H9 (cell line): ENCODE measurements around the gene FBXO40. TPM values are rescaled to one million over a fixed set of nuclear protein-coding genes. Genes with fewer than 3 reads are reported as not detected.
A peak's percentile ranks its signal among the peaks of the same experiment; 100 is the strongest.
"Not testable (repeated sequence)": the region's sequence is repeated elsewhere in the genome, so short reads cannot be mapped to it uniquely, and the experiment has no call there.

Experiments used
- DNase-seq: peaks from one replicate; pipeline ENCODE4 v3.0.0-alpha.2; 2017
- H2AFZ ChIP-seq: one replicate; pipeline ENCODE4 v1.6.1; 2013; ENCODE audit warnings: mild to moderate bottlenecking, low read length, control low read depth, moderate library complexity
- H2AK5ac ChIP-seq: 2 replicates; pipeline ENCODE4 v1.6.1; 2013; ENCODE audit warnings: low read length, control low read depth, mixed read lengths; ENCODE audit not compliant: insufficient read length
- H2BK120ac ChIP-seq: one replicate; pipeline ENCODE4 v1.6.1; 2013; ENCODE audit warnings: low read depth, mild to moderate bottlenecking, low read length, control low read depth, inconsistent platforms; ENCODE audit not compliant: poor library complexity, severe bottlenecking
- H2BK12ac ChIP-seq: 2 replicates; pipeline ENCODE4 v1.6.1; 2013; ENCODE audit warnings: low read length, control low read depth, mixed read lengths, low read depth; ENCODE audit not compliant: insufficient read length
- H2BK15ac ChIP-seq: 2 replicates; pipeline ENCODE4 v1.6.1; 2013; ENCODE audit warnings: low read depth, low read length, control low read depth
- H2BK20ac ChIP-seq: one replicate; pipeline ENCODE4 v1.6.1; 2013; ENCODE audit warnings: low read depth, mild to moderate bottlenecking, low read length, control low read depth, inconsistent platforms; ENCODE audit not compliant: poor library complexity, severe bottlenecking
- H2BK5ac ChIP-seq: 2 replicates; pipeline ENCODE4 v1.6.1; 2013; ENCODE audit warnings: low read length, control low read depth, mixed read lengths; ENCODE audit not compliant: insufficient read length
- H3K14ac ChIP-seq: 2 replicates; pipeline ENCODE4 v1.6.1; 2013; ENCODE audit warnings: low read length, control low read depth; ENCODE audit not compliant: insufficient read depth
- H3K18ac ChIP-seq: 2 replicates; pipeline ENCODE4 v1.6.1; 2013; ENCODE audit warnings: low read depth, mild to moderate bottlenecking, mixed read lengths, low read length, control low read depth; ENCODE audit not compliant: insufficient read length
- H3K23ac ChIP-seq: 2 replicates; pipeline ENCODE4 v1.6.1; 2013; ENCODE audit warnings: low read length, control low read depth, mixed read lengths, low read depth; ENCODE audit not compliant: insufficient read length
- H3K23me2 ChIP-seq: 2 replicates; pipeline ENCODE4 v1.6.1; 2013; ENCODE audit warnings: low read depth, mild to moderate bottlenecking, mixed read lengths, low read length, control low read depth; ENCODE audit not compliant: insufficient read length, poor library complexity, severe bottlenecking
- H3K27ac ChIP-seq: 2 replicates; pipeline ENCODE4 v1.5.1; 2013; ENCODE audit warnings: low read length, control low read depth, mixed read lengths, low read depth; ENCODE audit not compliant: insufficient read length
- H3K27me3 ChIP-seq: 2 replicates; pipeline ENCODE4 v1.6.1; 2013; ENCODE audit warnings: low read length, control low read depth, inconsistent platforms; ENCODE audit not compliant: insufficient read depth
- H3K4ac ChIP-seq: 2 replicates; pipeline ENCODE4 v1.6.1; 2013; ENCODE audit warnings: low read depth, mild to moderate bottlenecking, control low read depth, inconsistent platforms, low read length, moderate library complexity
- H3K4me1 ChIP-seq: 2 replicates; pipeline ENCODE4 v1.6.1; 2013; ENCODE audit warnings: low read length, control low read depth, inconsistent platforms; ENCODE audit not compliant: insufficient read depth
- H3K4me2 ChIP-seq: 2 replicates; pipeline ENCODE4 v1.6.1; 2013; ENCODE audit warnings: low read length, control low read depth, mixed read lengths; ENCODE audit not compliant: insufficient read length, insufficient read depth
- H3K56ac ChIP-seq: 2 replicates; pipeline ENCODE4 v1.6.1; 2013; ENCODE audit warnings: low read depth, mild to moderate bottlenecking, mixed read lengths, low read length, control low read depth; ENCODE audit not compliant: insufficient read length
- H3K79me1 ChIP-seq: 2 replicates; pipeline ENCODE4 v1.6.1; 2013; ENCODE audit warnings: low read depth, mild to moderate bottlenecking, moderate library complexity, low read length, control low read depth, inconsistent platforms; ENCODE audit not compliant: insufficient read depth, poor library complexity, severe bottlenecking
- H3K79me2 ChIP-seq: 2 replicates; pipeline ENCODE4 v1.6.1; 2013; ENCODE audit warnings: low read length, control low read depth, inconsistent platforms; ENCODE audit not compliant: insufficient read depth
- H3K9ac ChIP-seq: 2 replicates; pipeline ENCODE4 v1.6.1; 2013; ENCODE audit warnings: low read length, control low read depth, mixed read lengths; ENCODE audit not compliant: insufficient read length; ENCODE audit errors: extremely low read depth
- H3K9me3 ChIP-seq: one replicate; pipeline ENCODE4 v1.6.1; 2013; ENCODE audit warnings: low read depth, low read length, inconsistent platforms; ENCODE audit not compliant: control insufficient read depth
- H3T11ph ChIP-seq: one replicate; pipeline ENCODE4 v1.6.1; 2013; ENCODE audit warnings: mild to moderate bottlenecking, low read length, control low read depth, inconsistent platforms
- H4K20me1 ChIP-seq: one replicate; pipeline ENCODE4 v1.6.1; 2013; ENCODE audit not compliant: control insufficient read depth, insufficient read length, insufficient read depth
- H4K5ac ChIP-seq: 2 replicates; pipeline ENCODE4 v1.6.1; 2013; ENCODE audit warnings: low read depth, mild to moderate bottlenecking, mixed read lengths, low read length, control low read depth; ENCODE audit not compliant: insufficient read length
- H4K8ac ChIP-seq: replicated peaks from 2 replicates; pipeline ENCODE4 v1.6.1; 2013; ENCODE audit warnings: low read length, control low read depth, mixed read lengths, low read depth; ENCODE audit not compliant: insufficient read length
- H4K91ac ChIP-seq: 2 replicates; pipeline ENCODE4 v1.6.1; 2013; ENCODE audit warnings: low read depth, mild to moderate bottlenecking, moderate library complexity, mixed read lengths, low read length, control low read depth; ENCODE audit not compliant: insufficient read length
- H3K27ac Mint-ChIP-seq, 3 experiments: 2 replicates in 2 of 3; 3 replicates in 1 of 3; pipeline ENCODE4 v1.8.0; 2020 to 2021; ENCODE audit warnings: mixed read lengths in 3 of 3, mild to moderate bottlenecking in 1 of 3, moderate library complexity in 1 of 3
- H3K27me3 Mint-ChIP-seq: 2 replicates; pipeline ENCODE4 v1.8.0; 2021; ENCODE audit warnings: low read depth, mild to moderate bottlenecking, moderate library complexity, mixed read lengths
- H3K36me3 Mint-ChIP-seq, 3 experiments: 2 replicates in 2 of 3; 3 replicates in 1 of 3; pipeline ENCODE4 v1.8.0; 2020 to 2021; ENCODE audit warnings: low read depth in 3 of 3, mixed read lengths in 3 of 3; ENCODE audit not compliant: insufficient read depth in 1 of 3
- H3K4me1 Mint-ChIP-seq, 2 experiments: 2 replicates each; pipeline ENCODE4 v1.8.0; 2020; ENCODE audit warnings: mixed read lengths in 2 of 2
- H3K4me3 Mint-ChIP-seq, 2 experiments: 2 replicates in 1 of 2; 3 replicates in 1 of 2; pipeline ENCODE4 v1.8.0; 2020 to 2021; ENCODE audit warnings: mild to moderate bottlenecking in 2 of 2, mixed read lengths in 2 of 2, moderate library complexity in 1 of 2
- H3K9me3 Mint-ChIP-seq, 2 experiments: 2 replicates in 1 of 2; 3 replicates in 1 of 2; pipeline ENCODE4 v1.8.0; 2020; ENCODE audit warnings: mild to moderate bottlenecking in 2 of 2, mixed read lengths in 2 of 2, moderate library complexity in 1 of 2
- WGBS: extraction: QIAGEN DNeasy Blood & Tissue Kit; methylation state at CpG from one replicate; pipeline ENCODE4 v1.1.7; 2013; ENCODE audit warnings: missing lambda C conversion rate, low lambda C conversion rate, mixed read lengths; ENCODE audit not compliant: insufficient read length; ENCODE audit errors: extremely low coverage; 5-methylcytosine and 5-hydroxymethylcytosine counted together
- total RNA-seq: library from RNA; stranded (reverse); gene quantifications from 2 replicates; pipeline ENCODE4 v1.2.1, GENCODE V29; 2021
- TF ChIP-seq, protein P1 (sequence below): fragments of 200-600 bp; sonication (generic); conservative IDR thresholded peaks from 3 replicates; pipeline ENCODE4 v1.8.0; 2021; ENCODE audit warnings: antibody characterized with exemption, mild to moderate bottlenecking

FBXO40 gene
- total RNA-seq, 1 experiment from 2014 or later, result 0.04 TPM

DNA sequence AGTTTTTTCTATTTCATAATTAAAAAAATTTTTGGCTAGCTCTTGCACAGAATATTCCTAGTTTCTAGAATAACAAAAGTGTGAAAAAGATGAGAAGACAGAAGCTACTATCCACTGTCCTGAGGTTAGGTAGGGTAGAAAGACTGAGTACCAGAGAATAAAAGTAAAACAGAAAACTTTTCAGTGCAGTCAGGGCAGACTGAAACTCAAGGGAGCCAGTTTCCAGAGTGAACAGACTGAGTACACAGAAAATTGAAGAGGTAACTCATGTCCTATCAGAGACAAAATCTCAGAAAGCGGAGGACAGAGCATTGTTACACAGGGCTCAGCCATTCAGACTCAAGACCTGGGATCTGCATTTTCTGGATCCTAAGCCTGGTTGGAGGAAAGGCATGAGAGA is 8.8 kb upstream of the FBXO40 start:
- Mint-ChIP-seq H3K27ac (peak overlapping the region in 2 of 3 experiments; percentile 34 to 44; a peak in 1 of 7 replicates), H3K27me3 (0 out of 2 replicates have a peak, but pooled peaks cover 2% of the 10 kb centered on the region), H3K4me3 (no peak overlapping the region), H3K4me1 (peaks cover 5 to 7% of the 10 kb centered on the region in 2 experiments; a peak in 3 of 4 replicates), H3K36me3 (no peaks in the 10 kb centered on the region; a peak in 2 of 7 replicates), H3K9me3 (no peaks in the 10 kb centered on the region)
- H3K56ac ChIP-seq, result no peak overlapping the region
- H3K27me3 ChIP-seq, result no peaks in the 10 kb centered on the region
- no peak overlapping the region for H3K4me2 ChIP-seq
- no peaks in the 10 kb centered on the region for H3K79me1 ChIP-seq
- H3K18ac ChIP-seq, result no peak overlapping the region
- H3K27ac ChIP-seq, result no peak overlapping the region
- H2BK20ac ChIP-seq, result no peak overlapping the region
- H4K8ac ChIP-seq, result no peak overlapping the region
- H2BK5ac ChIP-seq, result no peak overlapping the region
- H3K14ac ChIP-seq, result no peak overlapping the region
- no peak overlapping the region for H2AK5ac ChIP-seq
- H3K79me2 ChIP-seq, result no peaks in the 10 kb centered on the region
- H3K9ac ChIP-seq, result no peak overlapping the region
- TF ChIP-seq, protein P1, sequence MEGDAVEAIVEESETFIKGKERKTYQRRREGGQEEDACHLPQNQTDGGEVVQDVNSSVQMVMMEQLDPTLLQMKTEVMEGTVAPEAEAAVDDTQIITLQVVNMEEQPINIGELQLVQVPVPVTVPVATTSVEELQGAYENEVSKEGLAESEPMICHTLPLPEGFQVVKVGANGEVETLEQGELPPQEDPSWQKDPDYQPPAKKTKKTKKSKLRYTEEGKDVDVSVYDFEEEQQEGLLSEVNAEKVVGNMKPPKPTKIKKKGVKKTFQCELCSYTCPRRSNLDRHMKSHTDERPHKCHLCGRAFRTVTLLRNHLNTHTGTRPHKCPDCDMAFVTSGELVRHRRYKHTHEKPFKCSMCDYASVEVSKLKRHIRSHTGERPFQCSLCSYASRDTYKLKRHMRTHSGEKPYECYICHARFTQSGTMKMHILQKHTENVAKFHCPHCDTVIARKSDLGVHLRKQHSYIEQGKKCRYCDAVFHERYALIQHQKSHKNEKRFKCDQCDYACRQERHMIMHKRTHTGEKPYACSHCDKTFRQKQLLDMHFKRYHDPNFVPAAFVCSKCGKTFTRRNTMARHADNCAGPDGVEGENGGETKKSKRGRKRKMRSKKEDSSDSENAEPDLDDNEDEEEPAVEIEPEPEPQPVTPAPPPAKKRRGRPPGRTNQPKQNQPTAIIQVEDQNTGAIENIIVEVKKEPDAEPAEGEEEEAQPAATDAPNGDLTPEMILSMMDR, result no peak
- no peak overlapping the region for H2BK120ac ChIP-seq
- H3K23ac ChIP-seq, result no peak overlapping the region
- H4K91ac ChIP-seq, result no peak overlapping the region
- H4K20me1 ChIP-seq, result no peaks in the 10 kb centered on the region
- H2BK12ac ChIP-seq, result no peak overlapping the region
- H3K23me2 ChIP-seq, result no peaks in the 10 kb centered on the region
- WGBS, result no CpG with 5 or more reads among the region's 1 CpG
- no peak overlapping the region for H4K5ac ChIP-seq
- no peaks in the 10 kb centered on the region for H3K4me1 ChIP-seq
- H3T11ph ChIP-seq, result no peak overlapping the region
- no peak for DNase-seq
- no peaks in the 10 kb centered on the region for H3K9me3 ChIP-seq
- H2AFZ ChIP-seq, result no peak overlapping the region
- H3K4ac ChIP-seq, result no peak overlapping the region
- no peak overlapping the region for H2BK15ac ChIP-seq

GRCh38 chr3:121593806-121594205 is 627 bp downstream of the FBXO40 start:
- not testable (repeated sequence) for H3K79me1 ChIP-seq, H4K8ac ChIP-seq, H3K9me3 ChIP-seq, H2BK12ac ChIP-seq, H3K9me3 Mint-ChIP-seq, H3K23ac ChIP-seq, H2BK15ac ChIP-seq, H4K91ac ChIP-seq, H4K20me1 ChIP-seq, H3K14ac ChIP-seq, H3K27me3 Mint-ChIP-seq, H3K4ac ChIP-seq, H2AFZ ChIP-seq, DNase-seq, H3K9ac ChIP-seq, H4K5ac ChIP-seq, H3K56ac ChIP-seq, H3K27me3 ChIP-seq, H2BK20ac ChIP-seq, H3K36me3 Mint-ChIP-seq, H3K79me2 ChIP-seq, H3K23me2 ChIP-seq, H2AK5ac ChIP-seq
- Histone ChIP-seq H3T11ph (peak overlapping the region; percentile 77), H2BK120ac (peak overlapping the region; percentile 80), H2BK5ac (peak overlapping the region; percentile 57), H3K27ac (peak overlapping the region; percentile 99), H3K18ac (peak overlapping the region; percentile 86), H3K4me2 (peak overlapping the region; percentile 38), H3K4me1 (peaks cover 12% of the 10 kb centered on the region; the same call in 1 of the 2 replicates)
- WGBS, result no CpG with 5 or more reads among the region's 4 CpGs
- Mint-ChIP-seq H3K4me3 (peak overlapping the region in 1 of 2 experiments; percentile 69; a peak in 4 of 5 replicates), H3K4me1 (peaks cover 52 to 55% of the 10 kb centered on the region in 2 experiments), H3K27ac (peak overlapping the region; percentile 99)
